Transverse colon (tissue), 4 donors: Measurements from ENCODE around the gene OR2S2.

Experiments used
- EP300 ChIP-seq: sonication (generic); formaldehyde crosslinking; IDR thresholded peaks from one replicate; pipeline ENCODE4 v1.6.1; 2017; ENCODE audit warnings: antibody characterized with exemption, low read depth
- POLR2A ChIP-seq: fragments of 450-650 bp; IDR thresholded peaks from one replicate; pipeline ENCODE4 v1.6.1; 2016; ENCODE audit warnings: antibody characterized with exemption, mild to moderate bottlenecking, moderate library complexity
- POLR2AphosphoS5 ChIP-seq, 3 donors: sonication (generic); formaldehyde crosslinking; IDR thresholded peaks; one replicate each; pipeline ENCODE4 v1.6.1; 2016; ENCODE audit warnings: antibody characterized with exemption in 3 of 3
- TF ChIP-seq, protein P1 (sequence below), 5 experiments: fragments of 200-600 bp in 3 of 5; fragments of 450-650 bp in 2 of 5; sonication (generic) in 3 of 5; IDR thresholded peaks; 1 replicate in 2 of 5; 2 replicates in 3 of 5; pipeline ENCODE4 v1.5.1; 2016 to 2017; ENCODE audit warnings: antibody characterized with exemption in 5 of 5, inconsistent platforms in 3 of 5, mild to moderate bottlenecking in 2 of 5, moderate library complexity in 1 of 5

DNA sequence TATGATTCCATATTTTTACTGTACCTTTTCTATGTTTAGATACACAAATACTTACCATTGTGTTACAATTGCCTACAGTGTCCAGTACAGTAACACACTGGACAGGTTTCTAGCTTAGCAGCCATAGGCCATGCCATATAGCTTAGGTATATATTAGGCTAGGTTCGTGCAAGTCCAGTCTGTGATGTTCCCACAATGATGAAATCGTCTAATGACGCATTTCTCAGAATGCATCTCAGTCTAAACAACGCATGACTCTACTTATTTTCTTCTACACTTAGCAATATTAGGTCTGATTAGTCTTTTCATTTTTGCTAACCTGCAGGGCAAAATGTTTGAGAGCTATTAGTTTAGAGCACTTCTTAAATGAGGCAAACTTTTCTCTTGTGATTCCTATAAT is 22.7 kb downstream of the OR2S2 start:
- TF ChIP-seq, protein P1, sequence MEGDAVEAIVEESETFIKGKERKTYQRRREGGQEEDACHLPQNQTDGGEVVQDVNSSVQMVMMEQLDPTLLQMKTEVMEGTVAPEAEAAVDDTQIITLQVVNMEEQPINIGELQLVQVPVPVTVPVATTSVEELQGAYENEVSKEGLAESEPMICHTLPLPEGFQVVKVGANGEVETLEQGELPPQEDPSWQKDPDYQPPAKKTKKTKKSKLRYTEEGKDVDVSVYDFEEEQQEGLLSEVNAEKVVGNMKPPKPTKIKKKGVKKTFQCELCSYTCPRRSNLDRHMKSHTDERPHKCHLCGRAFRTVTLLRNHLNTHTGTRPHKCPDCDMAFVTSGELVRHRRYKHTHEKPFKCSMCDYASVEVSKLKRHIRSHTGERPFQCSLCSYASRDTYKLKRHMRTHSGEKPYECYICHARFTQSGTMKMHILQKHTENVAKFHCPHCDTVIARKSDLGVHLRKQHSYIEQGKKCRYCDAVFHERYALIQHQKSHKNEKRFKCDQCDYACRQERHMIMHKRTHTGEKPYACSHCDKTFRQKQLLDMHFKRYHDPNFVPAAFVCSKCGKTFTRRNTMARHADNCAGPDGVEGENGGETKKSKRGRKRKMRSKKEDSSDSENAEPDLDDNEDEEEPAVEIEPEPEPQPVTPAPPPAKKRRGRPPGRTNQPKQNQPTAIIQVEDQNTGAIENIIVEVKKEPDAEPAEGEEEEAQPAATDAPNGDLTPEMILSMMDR (IDR thresholded peaks at IDR 0.05): no peak
- TF ChIP-seq POLR2A (no peak), EP300 (no peak), POLR2AphosphoS5 (IDR thresholded peaks at IDR 0.05) (no peak)
